ENCODE results near the gene CDCA3.

GRCh38 chr12:6858799-6859198, 7.7 kb upstream of the CDCA3 start:
- TF ChIP-seq CTCF (IDR thresholded peaks at IDR 0.05) (no peak), MAX (CRISPR knock-in tag; IDR thresholded peaks at IDR 0.05) (no peak), ZNF138 (CRISPR knock-in tag; conservative IDR thresholded peaks at IDR 0.05) (no peak), ATF1 (CRISPR knock-in tag; IDR thresholded peaks at IDR 0.05) (no peak), TEAD4 (CRISPR knock-in tag; IDR thresholded peaks at IDR 0.05) (no peak), ELF4 (CRISPR knock-in tag; IDR thresholded peaks at IDR 0.05; ENCODE audit: low read depth) (no peak), SP1 (CRISPR knock-in tag; conservative IDR thresholded peaks at IDR 0.05) (no peak), MYBL2 (CRISPR knock-in tag; IDR thresholded peaks at IDR 0.05) (no peak), ATF2 (CRISPR knock-in tag; IDR thresholded peaks at IDR 0.05; ENCODE audit: borderline replicate concordance, low read depth) (no peak), ZBTB43 (CRISPR knock-in tag; IDR thresholded peaks at IDR 0.05) (no peak), NR2C2 (CRISPR knock-in tag; IDR thresholded peaks at IDR 0.05) (no peak)
